ENCODE measurements around the gene CSAG2.

DNA sequence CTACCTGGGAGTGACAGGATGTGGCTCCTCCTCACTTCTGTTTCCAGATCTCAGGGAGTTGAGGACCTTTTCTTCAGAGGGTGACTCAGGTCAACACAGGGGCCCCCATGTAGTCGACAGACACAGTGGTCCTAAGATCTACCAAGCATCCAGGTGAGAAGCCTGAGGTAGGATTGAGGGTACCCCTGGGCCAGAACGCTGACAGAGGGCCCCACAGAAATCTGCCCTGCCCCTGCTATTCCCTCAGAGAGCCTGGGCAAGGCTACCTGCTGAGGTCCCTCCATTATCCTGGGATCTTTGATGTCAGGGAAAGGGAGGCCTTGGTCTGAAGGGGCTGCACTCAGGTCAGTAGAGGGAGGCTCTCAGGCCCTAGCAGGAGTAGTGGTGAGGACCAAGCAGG is 26.0 kb upstream of the CSAG2 start:
- no peak for TF ChIP-seq POLR2A (IDR thresholded peaks at IDR 0.05)
- no peak for TF ChIP-seq POLR2AphosphoS5 (IDR thresholded peaks at IDR 0.05)
- TF ChIP-seq, protein P1, sequence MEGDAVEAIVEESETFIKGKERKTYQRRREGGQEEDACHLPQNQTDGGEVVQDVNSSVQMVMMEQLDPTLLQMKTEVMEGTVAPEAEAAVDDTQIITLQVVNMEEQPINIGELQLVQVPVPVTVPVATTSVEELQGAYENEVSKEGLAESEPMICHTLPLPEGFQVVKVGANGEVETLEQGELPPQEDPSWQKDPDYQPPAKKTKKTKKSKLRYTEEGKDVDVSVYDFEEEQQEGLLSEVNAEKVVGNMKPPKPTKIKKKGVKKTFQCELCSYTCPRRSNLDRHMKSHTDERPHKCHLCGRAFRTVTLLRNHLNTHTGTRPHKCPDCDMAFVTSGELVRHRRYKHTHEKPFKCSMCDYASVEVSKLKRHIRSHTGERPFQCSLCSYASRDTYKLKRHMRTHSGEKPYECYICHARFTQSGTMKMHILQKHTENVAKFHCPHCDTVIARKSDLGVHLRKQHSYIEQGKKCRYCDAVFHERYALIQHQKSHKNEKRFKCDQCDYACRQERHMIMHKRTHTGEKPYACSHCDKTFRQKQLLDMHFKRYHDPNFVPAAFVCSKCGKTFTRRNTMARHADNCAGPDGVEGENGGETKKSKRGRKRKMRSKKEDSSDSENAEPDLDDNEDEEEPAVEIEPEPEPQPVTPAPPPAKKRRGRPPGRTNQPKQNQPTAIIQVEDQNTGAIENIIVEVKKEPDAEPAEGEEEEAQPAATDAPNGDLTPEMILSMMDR (IDR thresholded peaks at IDR 0.05), result no peak

All from upper lobe of left lung (tissue), 4 donors.